ENCODE results near the gene ZSCAN10. TPM values are rescaled to one million over a fixed set of nuclear protein-coding genes. Genes with fewer than 3 reads are reported as not detected.
"Not testable (repeated sequence)": the region's sequence is repeated elsewhere in the genome, so short reads cannot be mapped to it uniquely, and the experiment has no call there.

Gene ZSCAN10
- total RNA-seq, 4 donors from 2014 or later: not detected

- WGBS, 2 donors: 84 to 88% methylated on average over 13 to 18 of the region's 19 CpGs
- H3K9me3 ChIP-seq: no peaks in the 10 kb centered on the region
- H3K27ac ChIP-seq: no peak overlapping the region
- TF ChIP-seq, protein P1, sequence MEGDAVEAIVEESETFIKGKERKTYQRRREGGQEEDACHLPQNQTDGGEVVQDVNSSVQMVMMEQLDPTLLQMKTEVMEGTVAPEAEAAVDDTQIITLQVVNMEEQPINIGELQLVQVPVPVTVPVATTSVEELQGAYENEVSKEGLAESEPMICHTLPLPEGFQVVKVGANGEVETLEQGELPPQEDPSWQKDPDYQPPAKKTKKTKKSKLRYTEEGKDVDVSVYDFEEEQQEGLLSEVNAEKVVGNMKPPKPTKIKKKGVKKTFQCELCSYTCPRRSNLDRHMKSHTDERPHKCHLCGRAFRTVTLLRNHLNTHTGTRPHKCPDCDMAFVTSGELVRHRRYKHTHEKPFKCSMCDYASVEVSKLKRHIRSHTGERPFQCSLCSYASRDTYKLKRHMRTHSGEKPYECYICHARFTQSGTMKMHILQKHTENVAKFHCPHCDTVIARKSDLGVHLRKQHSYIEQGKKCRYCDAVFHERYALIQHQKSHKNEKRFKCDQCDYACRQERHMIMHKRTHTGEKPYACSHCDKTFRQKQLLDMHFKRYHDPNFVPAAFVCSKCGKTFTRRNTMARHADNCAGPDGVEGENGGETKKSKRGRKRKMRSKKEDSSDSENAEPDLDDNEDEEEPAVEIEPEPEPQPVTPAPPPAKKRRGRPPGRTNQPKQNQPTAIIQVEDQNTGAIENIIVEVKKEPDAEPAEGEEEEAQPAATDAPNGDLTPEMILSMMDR (IDR thresholded peaks at IDR 0.05): no peak
- TF ChIP-seq EP300 (IDR thresholded peaks at IDR 0.05) (no peak), POLR2A (IDR thresholded peaks at IDR 0.05) (no peak)
- H3K4me1 ChIP-seq: peaks cover 0 to 19% (median 14%) of the 10 kb centered on the region in 4 donors
- no peak overlapping the region for H3K4me3 ChIP-seq
- H3K36me3 ChIP-seq: peaks cover 0 to 13% (median 0%) of the 10 kb centered on the region in 3 donors
- H3K27me3 ChIP-seq: no peaks in the 10 kb centered on the region
- no peak for DNase-seq (ENCODE audit: low spot score in 2 of 2)
These were observed 42.5 kb downstream of the ZSCAN10 start for GRCh38 chr16:3056336-3057180.

- DNase-seq (ENCODE audit: low spot score in 2 of 2); H3K9me3 ChIP-seq; H3K27ac ChIP-seq; H3K4me3 ChIP-seq; H3K27me3 ChIP-seq: not testable (repeated sequence)
- H3K36me3 ChIP-seq: peaks cover 0 to 13% (median 0%) of the 10 kb centered on the region in 3 donors
- peaks cover 0 to 19% (median 14%) of the 10 kb centered on the region in 4 donors for H3K4me1 ChIP-seq
- WGBS, 2 donors: 37 to 65% methylated on average over 4 to 9 of the region's 9 CpGs
These were observed 43.4 kb downstream of the ZSCAN10 start for GRCh38 chr16:3055734-3056115.

DNA sequence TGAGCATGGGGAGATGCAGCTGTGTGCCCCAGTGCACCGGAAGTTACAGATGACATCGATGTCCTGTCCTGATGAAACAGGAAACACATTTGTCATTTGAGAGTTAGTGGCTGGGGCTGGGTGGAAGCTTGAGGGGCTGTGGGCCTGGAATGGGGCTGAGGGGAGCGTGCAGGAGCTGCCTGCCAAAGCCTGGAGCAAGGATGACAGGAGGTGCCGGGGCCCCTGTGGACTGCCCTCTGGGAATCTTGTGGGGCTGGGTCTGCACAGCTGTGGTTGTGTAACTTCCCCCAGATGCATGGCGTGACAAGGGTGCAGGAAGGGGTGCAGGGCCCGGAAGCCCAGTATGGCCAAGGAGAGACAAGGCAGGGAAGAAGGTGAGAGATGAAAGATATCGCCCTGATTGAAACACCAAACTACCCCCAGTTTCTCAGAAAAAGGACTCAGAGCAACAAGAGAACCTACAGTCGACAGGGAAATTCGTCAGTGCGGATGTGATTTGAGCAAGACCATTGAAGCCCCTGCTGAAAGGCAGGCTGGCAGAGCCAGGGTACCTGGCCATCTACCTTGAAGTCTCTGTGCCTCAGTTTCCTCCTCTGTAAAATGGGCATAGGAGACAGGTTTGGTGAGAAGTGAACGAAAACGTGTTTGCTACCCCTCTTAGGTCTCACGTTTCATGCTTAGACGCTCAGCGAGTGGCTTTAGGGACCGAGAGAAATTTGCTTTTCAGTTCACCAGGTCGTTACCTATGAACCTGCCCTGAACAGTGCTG is 43.9 kb downstream of the ZSCAN10 start:
- H3K27ac ChIP-seq: no peak overlapping the region
- peaks cover 0 to 19% (median 14%) of the 10 kb centered on the region in 4 donors for H3K4me1 ChIP-seq
- 68 to 76% methylated on average over 17 of the region's 17 CpGs for WGBS, 2 donors
- DNase-seq (ENCODE audit: low spot score in 2 of 2): no peak
- peaks cover 0 to 13% (median 0%) of the 10 kb centered on the region in 3 donors for H3K36me3 ChIP-seq
- no peaks in the 10 kb centered on the region for H3K27me3 ChIP-seq
- H3K4me3 ChIP-seq: no peak overlapping the region
- TF ChIP-seq, protein P1 (IDR thresholded peaks at IDR 0.05): no peak
- TF ChIP-seq EP300 (IDR thresholded peaks at IDR 0.05): no peak
- TF ChIP-seq POLR2A (IDR thresholded peaks at IDR 0.05): no peak
- H3K9me3 ChIP-seq: no peaks in the 10 kb centered on the region

DNA sequence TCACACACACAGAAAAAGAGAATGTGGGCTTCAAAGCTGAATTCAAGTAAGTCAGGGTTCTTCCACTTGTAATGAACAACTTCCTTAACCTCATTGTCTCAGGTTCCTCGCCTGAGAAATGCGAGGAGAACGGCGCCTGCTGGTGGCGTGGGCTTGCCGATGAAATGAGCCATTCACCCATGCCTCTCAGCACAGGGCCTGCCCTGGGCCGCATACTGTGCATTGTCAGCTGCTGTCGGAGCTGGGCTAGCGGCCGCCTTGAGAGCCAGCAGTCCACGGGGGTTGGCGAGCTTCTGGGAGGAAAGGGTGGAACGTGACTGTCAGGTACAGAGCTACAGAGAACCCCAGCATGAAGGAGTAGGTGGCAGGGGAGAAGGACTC is 45.8 kb downstream of the ZSCAN10 start:
- Histone ChIP-seq H3K27me3 (peaks cover 0 to 16% of the 10 kb centered on the region in 2 donors), H3K36me3 (peaks cover 0 to 13% (median 0%) of the 10 kb centered on the region in 3 donors)
- DNase-seq (ENCODE audit: low spot score in 2 of 2); H3K9me3 ChIP-seq; H3K4me3 ChIP-seq; H3K27ac ChIP-seq; H3K4me1 ChIP-seq: not testable (repeated sequence)
- WGBS, 2 donors: 79% methylated on average over 10 of the region's 13 CpGs; no CpG with 5 or more reads in 1 of the 2 donors

GRCh38 chr16:3052571-3053329 is 46.3 kb downstream of the ZSCAN10 start:
- not testable (repeated sequence) for H3K4me3 ChIP-seq; H3K9me3 ChIP-seq; H3K4me1 ChIP-seq; H3K27ac ChIP-seq; DNase-seq (ENCODE audit: low spot score in 2 of 2)
- Histone ChIP-seq H3K27me3 (peaks cover 0 to 21% of the 10 kb centered on the region in 2 donors), H3K36me3 (peaks cover 0 to 13% (median 0%) of the 10 kb centered on the region in 3 donors)
- 81 to 87% methylated on average over 8 to 9 of the region's 12 CpGs for WGBS, 2 donors

- no peak overlapping the region for H3K27ac ChIP-seq
- no peak overlapping the region for H3K4me3 ChIP-seq
- peaks cover 0 to 34% of the 10 kb centered on the region in 2 donors for H3K27me3 ChIP-seq
- 67 to 89% methylated on average over 9 of the region's 9 CpGs for WGBS, 2 donors
- TF ChIP-seq EP300 (IDR thresholded peaks at IDR 0.05): no peak
- TF ChIP-seq POLR2A (IDR thresholded peaks at IDR 0.05): no peak
- TF ChIP-seq, protein P1 (IDR thresholded peaks at IDR 0.05): no peak
- no peaks in the 10 kb centered on the region for H3K9me3 ChIP-seq
- DNase-seq (ENCODE audit: low spot score in 2 of 2): no peak
- H3K36me3 ChIP-seq: peaks cover 0 to 13% (median 0%) of the 10 kb centered on the region in 3 donors
- peaks cover 0 to 6% (median 4%) of the 10 kb centered on the region in 4 donors for H3K4me1 ChIP-seq
These were observed 47.6 kb downstream of the ZSCAN10 start for GRCh38 chr16:3051494-3051893.
